Body of pancreas (tissue), 4 donors: ENCODE measurements around the gene TET2.

ENCODE experiments used
- CTCF ChIP-seq, 7 experiments: fragments of 450-650 bp in 4 of 7; fragments of 200-600 bp in 3 of 7; sonication (generic) in 3 of 7; IDR thresholded peaks; one replicate each; pipeline ENCODE4 v1.5.1; 2016 to 2019; ENCODE audit warnings: antibody characterized with exemption in 7 of 7
- POLR2A ChIP-seq, 3 donors: fragments of 450-650 bp; IDR thresholded peaks; one replicate each; pipeline ENCODE4 v1.6.1; 2016; ENCODE audit warnings: antibody characterized with exemption in 3 of 3, mild to moderate bottlenecking in 2 of 3

GRCh38 chr4:105102016-105102415 lies 44.7 kb upstream of the TET2 start:
- TF ChIP-seq CTCF (IDR thresholded peaks at IDR 0.05), result no peak
- TF ChIP-seq POLR2A (IDR thresholded peaks at IDR 0.05), result no peak
